DMS53 treated with DMSO at 0.1 percent for 48 hours (cell line): ENCODE data around the gene CXXC5.

Experiments used
- DNase-seq: peaks from one replicate; lab custom pipeline; 2025; ENCODE audit not compliant: unreplicated experiment; lab: John Stamatoyannopoulos, UW

CXXC5 gene

DNA sequence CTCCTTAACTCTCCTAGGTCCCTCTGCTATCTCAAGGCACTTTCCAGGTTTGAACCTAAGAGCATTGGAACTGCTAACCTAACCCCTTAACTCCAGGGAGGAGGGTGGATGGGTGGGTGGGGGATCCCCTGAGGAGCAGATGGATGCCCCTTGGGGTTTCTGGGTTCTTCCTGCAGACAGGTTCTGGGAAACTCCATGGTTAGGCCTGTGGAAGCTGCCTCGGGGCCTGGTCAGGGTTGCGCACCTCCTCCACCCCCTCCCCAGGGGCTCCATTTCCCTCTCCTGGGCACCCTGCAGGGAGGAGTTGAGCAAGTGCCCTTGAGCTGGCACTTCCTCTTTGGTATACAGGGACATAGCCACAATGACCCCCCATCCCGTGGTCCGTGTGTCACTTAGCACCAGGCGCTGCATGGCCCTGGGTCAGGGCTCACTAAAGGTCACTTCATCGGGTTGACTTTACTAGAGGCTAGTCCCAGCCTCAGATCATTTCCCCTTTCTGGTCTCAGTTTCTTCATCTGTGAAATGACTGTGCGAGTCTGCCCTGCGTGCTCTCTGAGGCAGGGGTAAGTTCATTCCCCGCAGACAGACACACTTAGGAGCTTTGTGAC is 16.0 kb downstream of the CXXC5 start:
- DNase-seq, result no peak

DNA sequence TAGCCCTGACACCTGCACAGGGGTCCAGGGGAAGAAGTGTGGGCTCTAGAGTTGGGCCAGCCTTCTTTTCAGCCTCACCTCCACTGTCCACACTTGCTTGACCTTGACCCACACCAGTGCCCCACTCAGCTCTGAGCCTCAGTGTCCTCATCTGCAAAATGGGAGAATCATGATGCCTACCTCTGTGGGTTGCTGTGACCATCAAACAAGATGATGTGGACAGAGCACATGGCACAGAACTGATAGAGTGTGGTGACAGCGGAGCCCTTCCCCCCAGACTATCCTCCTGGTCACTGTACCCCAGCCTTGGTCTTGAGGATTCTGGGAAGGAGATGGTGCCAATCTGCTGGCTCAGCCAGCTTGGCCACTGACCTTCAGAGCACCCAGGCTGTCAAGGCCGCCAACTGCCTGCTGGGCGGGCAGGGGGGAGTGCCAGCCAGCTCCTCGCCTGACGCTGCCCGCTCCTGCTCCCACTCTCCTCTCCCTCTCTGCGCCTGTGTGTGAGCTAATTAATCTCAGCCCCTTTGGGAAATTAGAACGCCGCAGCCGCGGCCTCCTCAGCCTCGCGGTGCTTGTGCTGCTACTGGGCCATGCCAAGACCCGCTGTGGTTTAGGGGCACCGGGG is 16.7 kb downstream of the CXXC5 start:
- no peak for DNase-seq

DNA sequence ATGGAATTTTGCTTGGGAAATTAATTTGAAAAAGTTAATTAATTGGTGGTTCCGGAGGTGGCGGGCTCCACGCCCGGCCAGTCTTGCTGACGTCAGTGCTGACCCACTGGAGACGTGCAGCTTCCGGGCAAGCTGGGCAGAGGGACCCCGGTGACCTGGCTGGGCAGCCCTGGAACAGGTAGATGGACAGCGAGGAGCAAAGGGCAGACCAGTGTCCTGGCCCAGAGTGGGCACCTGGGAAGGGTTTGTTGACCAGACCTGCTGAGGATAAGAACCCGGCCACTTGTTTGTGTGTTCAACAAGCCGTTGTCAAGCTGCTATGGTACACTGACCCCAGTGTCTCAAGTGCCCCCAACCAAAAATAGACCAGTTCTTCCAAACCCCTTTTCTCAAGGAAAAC is 17.5 kb downstream of the CXXC5 start:
- DNase-seq, result no peak

DNA sequence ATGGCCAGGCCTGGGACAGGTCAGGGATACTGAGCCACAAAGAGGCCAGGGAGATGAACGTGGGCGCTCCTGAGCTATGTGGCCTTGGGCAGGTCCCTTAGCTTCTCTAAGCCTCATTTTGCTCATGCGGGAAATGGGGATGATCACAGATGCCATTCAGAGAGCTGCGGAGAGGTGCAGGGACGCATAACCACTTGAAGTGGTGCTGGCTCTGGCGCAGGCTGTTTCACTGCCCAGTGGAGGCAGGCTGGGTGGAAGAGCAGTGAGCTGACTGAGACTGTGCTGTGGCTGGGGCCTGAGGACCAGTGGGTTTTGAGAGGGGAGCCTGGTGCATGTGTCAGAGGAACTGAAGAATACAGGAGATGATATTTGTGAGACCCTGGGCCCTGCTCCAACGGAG is 18.4 kb downstream of the CXXC5 start:
- DNase-seq, result no peak

DNA sequence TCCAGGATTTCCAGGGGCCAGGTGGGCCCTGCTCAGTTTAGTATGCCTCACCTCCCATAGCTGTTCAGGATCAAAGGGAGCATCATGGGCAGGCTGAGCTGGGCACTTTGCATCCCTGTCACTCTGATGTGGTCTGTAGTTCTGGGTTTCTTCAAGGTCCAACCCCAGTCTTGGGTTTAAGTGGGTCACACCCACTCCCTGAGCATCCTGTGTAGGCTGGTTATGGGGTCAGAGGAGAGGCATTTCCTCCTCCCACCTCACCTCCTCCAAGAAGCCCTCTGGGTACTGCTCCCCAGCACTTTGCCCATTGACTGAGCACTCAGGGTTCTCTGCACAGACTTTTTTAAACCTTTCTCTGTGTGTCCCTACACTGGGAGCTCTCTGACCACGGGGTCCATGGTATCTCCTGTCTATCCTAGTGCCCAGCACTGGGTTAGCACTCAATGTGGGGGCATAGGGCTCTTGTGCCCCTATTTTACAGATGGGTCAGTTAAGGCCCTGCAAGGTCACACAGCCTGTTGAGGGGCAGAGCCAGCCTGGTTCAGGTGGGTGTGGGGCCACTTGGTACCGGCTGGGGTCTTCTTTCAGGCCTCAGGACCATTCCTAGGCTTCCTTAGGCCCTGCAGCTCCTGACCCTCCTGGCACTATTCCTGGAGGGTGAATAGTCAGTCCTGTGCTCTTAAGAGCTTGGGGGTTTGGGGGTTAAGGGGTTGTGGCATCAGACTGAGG is 19.0 kb downstream of the CXXC5 start:
- DNase-seq, result no peak

DNA sequence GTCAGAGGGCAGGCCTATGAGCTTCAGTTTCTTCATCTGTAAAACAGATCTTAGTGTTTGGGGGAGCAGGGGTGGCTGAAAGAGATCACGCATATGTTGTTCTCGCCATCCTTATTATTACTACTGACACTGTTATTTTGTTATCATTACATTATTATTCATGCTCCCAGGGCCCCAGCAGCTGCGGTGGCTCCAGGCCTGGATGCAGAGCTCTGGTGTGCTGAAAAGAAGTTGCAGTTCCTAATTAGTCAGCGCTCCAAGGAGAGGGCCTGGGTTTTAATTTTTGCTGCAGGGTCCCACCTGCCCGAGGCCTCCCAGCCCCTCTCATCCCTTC is 19.5 kb downstream of the CXXC5 start:
- no peak for DNase-seq

DNA sequence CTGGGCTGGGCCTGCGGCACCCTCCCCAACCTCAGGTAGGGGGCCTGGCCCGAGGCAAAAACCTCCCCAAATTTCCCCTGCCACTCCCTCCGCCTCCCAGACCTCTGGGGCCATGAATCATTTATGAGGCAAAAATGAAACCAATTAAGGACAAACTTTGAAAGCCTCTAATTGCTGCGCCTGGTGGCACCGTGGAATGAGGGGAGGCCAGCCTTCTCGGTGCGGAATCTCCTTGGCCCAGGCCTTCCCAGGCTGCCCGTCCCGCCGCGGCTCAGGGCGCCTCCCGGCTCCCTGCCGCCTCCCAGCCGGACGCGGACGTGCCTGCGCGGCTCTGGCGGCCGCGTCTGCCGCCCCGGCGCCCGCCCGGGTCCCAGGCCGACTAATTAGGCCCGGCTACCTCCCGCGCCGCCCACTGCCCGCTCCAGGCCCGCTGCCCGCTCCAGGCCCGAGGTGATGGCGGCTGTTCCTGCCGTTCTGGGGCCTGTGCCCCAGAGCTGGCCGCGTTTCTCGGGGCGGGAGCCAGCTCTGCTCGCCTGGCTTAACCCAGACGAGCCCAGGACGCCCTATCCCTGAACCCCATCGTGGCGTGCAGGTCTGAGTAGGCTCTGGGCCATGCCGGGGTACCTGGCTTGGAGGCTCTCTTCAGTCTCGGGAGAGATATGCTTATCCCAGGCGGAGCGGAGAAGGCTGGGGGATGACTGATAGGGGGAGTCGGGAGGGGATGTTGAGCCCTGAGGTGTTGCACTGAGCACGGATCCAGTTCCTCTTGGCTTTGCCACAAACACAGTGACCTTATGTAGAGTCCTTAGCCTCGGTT is 20.1 kb downstream of the CXXC5 start:
- no peak for DNase-seq

DNA sequence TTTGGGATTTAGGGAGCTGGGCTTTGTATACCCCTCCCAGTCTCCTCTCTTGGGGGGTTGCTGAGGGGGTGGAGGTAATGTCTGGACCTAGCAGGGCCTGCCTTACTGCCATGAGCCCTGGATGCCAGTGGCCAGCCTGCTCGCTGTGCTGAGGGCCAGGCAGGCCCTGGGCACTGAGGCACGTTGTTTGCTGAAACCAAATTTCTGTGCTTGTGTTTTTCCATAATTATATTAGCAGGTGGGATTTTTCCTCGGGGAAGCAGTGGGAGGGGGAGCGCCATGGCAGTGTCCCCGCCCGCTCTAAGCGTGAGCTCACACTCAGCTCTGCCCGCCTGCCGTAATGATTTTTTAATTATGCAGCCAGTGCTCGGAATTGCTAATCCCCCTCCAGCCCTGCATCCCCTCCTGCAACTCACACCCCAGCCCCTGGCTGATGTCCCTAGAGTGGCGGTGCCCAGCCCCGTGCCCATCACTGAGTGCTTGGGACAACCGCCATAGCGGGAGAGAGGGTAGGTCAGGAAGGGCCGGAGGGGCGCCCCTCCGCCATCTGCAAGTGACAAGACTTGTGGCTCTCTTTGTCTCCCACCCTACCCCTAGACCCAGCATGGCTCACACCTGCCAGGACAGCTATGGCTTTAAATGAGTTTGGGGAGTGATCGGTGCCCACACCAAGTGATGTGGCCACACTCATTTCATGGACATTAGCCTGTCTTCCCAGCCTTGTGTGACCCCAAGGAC is 20.9 kb downstream of the CXXC5 start:
- DNase-seq, result no peak

DNA sequence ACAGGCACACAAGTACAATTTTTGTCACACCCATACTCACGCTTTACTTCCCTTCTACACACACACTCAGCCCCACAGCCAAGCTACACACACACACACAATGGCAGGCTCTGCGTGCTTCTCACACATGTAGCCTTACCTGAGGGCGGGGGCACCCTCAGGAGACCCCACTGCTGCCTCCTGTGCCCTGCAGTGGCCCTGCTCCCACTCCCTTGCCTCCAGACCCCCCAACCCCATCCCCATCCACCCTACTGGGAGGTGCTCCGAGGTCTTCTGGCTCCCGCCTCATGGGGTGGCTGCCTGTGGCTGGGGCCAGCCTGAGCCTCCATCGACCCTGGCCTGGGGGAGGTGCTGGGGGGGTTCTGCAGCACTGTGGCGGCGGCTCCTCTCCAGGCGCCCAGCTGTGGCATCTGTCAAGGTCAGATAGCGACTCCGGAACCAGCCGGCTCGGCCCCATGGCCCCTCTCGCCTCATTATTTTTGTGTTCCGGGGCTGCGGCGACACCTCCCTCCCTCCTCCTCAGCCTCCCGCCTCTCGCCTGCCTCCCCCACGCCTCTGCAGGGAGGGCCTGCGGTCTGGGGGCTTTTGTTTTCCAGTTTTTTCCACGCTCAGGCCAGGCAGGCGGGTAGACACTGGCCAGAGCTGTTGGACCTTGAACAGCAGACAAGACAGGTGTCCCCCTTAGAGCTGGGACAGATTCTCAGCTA is 21.7 kb downstream of the CXXC5 start:
- DNase-seq, result peak; percentile 21

DNA sequence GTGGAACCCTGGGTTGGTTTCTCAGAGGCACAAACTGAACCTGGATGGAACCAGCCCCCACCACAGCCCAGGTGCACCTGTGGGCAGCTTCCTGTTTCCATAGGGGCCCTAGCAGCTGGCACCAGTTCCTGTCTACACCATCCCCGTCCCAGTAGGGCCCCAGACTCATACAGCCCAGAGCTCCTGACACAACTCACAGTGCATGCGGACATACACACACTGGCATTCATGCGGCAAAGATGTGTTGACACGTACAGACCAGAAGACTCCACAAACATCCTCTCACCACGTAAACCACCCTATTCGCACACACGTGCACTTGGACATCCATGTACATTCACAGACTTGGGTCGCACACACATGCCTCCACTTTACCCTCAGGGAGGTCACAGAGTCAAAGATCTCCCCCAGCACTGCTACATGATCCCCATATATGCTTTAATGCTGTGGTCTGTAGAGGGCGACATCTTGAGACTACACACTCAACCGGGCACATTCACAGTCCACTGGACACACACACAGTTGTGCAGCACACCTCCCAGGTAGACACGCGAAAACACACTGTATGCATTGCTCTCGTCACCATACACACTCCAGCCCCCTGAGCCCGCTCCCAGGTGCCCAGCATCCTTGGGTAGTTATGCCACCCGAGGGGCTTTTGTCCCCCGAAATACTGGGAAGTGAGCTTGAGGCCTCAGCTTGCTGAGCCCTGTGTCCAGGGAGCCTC is 22.4 kb downstream of the CXXC5 start:
- DNase-seq, result peak; percentile 92

DNA sequence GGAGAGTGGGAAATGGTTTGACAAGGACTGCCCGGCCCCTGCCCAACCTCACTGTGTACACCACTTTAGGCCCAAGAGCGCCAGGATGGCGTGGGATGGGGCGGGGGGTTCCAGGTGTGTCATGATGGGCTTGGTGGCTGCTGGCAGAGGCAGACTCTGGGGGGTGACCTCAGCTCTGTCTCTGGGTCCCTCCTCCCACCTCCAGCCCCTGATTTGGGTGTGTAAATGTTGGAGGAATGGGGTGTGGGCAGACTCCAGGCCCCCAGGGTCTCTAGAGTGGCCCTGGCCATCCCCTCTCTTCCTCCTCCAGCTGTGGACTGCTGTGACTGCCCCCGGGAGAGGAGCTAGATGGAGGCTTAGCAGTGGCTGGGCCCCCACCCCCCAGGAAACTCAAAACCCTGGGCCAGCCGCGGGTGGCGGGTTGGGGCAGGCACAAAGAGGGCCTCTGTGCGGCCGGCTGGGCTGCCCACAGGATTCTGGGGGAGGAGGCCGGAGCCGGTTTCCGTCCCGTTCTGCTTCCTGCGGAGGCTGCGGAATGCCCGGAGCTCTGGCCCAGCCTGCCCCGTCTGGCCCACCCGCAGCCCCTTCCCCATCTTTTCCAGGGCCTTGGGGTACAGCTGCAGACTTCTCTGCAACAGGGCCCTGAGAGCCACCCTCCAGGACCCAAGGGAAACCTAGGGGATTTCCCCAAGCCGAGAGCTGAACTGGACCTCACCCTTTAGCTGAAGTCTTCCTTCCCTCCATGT is 23.1 kb downstream of the CXXC5 start:
- DNase-seq, result no peak

DNA sequence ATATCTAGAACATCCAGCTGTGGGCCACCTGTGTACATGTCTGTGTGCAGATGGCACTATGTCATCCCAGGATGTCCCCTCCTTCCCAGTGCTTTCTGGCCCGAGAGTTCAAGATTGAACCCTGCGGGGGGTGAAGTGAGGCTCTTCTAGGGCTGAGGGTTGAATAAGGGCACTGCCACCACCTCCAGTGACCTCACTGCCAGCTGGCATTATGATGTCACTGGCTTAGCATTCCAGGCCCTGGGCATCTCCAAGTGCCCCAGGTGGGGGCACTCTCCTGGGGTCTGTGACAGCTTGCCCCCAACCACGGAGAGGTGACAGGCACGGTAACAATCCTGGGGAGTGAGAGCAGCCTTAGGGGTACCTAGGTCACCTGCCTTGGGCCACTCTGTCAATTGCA is 27.1 kb downstream of the CXXC5 start:
- no peak for DNase-seq

DNA sequence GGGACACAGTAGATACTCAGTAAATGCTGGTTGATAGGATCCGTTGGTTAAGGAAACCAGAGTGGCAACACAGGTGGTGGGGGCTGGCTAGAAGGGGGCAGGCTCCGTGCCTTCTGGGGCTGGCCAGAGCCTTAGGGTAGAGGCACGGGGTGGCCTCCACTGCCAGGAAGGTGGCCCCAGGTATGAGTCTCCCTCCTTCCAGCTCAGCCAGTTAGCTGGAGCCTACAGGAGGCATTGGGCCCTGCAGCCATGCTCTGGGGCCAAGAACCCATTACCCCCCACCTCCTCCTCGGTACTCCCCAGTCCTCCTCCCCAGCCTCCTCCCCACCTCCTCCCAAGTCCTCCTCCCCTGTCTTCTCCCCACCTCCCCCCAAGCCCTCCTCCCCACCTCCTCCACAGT is 27.7 kb downstream of the CXXC5 start:
- DNase-seq, result no peak

DNA sequence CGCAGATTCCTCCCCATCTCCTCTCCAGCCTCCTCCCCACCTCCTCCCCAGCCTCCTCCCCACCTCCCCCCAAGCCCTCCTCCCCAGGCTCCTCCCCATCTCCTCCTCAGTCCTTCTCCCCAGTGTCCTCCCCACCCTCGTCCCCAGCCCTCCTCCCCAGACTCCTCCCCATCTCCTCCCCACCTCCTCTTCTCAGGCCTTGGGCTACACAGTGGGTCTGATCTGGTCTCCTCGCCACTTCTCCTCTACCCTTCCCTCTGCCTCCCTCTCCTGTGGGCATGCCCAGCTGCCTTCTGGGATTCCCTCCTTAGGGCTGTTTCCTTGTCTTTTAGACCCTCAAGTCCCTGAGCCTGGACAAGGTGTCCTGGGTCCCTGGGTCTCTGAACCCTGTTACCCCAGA is 28.3 kb downstream of the CXXC5 start:
- no peak for DNase-seq

DNA sequence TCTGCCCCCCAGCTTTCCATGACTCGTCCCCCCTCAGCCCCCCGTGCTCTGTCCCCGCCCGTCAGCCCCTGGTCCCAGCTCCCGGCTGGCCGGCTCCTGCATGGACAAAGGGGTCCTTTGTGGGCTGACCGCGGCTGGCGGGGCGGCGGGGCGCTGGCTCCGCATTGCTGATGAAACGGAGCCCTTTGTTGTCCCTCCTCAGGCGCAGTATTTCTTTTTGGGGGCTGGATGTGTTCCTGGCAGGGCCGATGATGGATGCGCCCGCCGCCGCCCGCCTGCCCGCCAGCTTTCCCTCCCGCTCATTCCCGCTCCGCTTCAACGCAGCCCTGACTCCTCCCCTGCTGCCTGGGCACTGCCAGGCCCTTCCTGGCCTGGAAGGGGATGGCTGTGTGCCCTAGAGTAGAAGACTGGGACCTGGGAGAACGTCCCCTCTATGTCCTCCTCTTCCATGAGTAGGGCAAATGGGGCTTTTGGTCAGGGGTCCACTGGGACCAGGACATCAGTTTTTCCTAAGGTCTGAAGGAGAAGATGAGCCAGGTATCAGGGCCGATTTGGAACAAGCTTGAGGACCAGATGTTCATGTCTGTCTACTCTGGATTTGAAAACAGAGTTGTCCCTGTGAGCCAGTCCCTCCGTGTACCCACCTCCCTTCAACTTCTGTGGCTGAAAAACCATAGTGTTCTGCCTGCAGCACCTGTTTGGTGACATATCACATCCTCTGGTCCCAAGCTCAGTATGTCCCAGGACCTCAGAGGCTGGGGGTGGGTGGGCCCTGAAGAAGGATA is 29.0 kb downstream of the CXXC5 start:
- no peak for DNase-seq

DNA sequence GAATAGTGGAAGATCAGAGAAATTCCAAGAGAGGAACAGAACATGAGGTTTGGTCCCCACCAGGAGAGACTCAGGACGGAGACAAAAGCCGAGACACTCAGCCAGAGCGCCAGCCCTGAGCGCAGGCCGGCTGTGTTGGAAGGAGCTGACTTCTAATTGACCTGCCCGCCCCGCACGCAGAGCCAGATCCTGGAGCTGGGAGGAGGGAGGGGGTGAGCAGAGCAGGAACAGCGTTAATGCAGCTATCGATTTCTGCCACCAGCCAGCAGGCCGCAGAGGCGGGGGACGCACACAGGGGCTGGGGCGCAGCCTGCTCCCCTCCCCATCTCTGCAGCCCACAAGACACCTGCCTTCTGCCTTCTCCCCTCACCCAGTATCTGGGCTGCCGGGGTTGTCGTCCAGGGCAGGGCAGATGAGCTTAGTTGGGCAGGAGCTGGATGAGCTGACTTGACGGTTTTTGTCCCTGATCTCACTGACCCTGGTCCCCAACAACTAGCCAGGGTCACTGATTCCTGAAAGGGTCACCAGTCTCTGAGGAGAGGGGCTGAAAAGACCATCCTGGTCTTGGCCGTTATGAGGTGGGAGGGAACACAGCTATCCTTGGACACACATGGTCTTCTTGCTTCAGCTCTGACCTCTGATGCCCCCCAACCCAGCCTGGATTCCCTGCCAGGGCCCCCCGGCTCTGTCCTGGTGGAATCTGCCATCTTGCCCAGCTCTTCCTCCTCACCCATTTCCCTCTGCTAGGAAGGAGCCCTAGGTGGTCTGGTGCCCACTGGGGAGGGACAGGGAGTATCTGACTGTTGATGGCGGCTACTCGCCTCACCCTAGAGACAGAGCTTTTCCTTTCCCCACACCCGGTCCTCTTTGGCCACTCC is 29.8 kb downstream of the CXXC5 start:
- no peak for DNase-seq
